ENCODE measurements around the gene ASB15. TPM values are rescaled to one million over a fixed set of nuclear protein-coding genes. Genes with fewer than 3 reads are reported as not detected.

Gene ASB15
- total and polyA plus RNA-seq, 2 of the 4 experiments (the other 2 are of a cell fraction), result not detected

DNA sequence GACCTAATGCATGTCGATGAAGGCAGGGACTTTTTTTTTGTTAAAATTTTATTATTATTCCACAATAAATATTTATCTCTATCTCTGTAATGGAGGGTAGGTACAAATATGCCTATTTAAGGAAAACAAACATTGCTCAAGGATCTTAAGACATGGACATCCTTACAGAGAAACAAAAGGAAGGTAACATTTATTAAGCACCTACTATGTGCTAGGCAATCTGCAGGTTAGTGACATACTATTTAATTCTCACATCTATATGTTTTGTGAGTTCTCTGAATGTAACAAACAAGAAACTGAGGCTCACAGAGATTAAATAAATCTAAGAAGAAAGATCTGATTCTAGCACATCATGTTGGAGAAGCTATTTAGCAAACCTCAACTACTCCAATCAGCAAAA is 86.1 kb downstream of the ASB15 start:
- BruUV-seq (replicated peaks), result no TSS peak
- Histone ChIP-seq H3K27me3 (ENCODE audit: control insufficient read depth, insufficient read depth, low read length) (no peaks in the 10 kb centered on the region), H3K4me1 (ENCODE audit: control insufficient read depth, insufficient read depth, low read length) (no peaks in the 10 kb centered on the region), H3K9me3 (ENCODE audit: control insufficient read depth, insufficient read depth, low read length) (no peaks in the 10 kb centered on the region), H3K4me2 (ENCODE audit: low read depth, low read length) (no peak overlapping the region), H3K18ac (ENCODE audit: low read depth, low read length) (no peak overlapping the region), H3K9ac (ENCODE audit: low read depth, low read length) (no peak overlapping the region), H2BK120ac (ENCODE audit: low read depth, low read length) (no peak overlapping the region), H2AFZ (replicated peaks; ENCODE audit: low read length, poor library complexity) (no peak overlapping the region), H2BK5ac (ENCODE audit: low read depth, low read length, poor library complexity, severe bottlenecking) (no peak overlapping the region), H3K36me3 (ENCODE audit: control insufficient read depth, insufficient read depth, low read length) (peaks cover 8% of the 10 kb centered on the region), H2BK20ac (ENCODE audit: low read depth, low read length) (no peak overlapping the region), H3K56ac (ENCODE audit: extremely low read depth, insufficient read depth, low read length) (no peak overlapping the region), H3K9me1 (ENCODE audit: insufficient read depth, low read length) (no peaks in the 10 kb centered on the region), H3K23ac (ENCODE audit: low read depth, low read length) (no peak overlapping the region), H3K4ac (ENCODE audit: low read depth, low read length) (no peak overlapping the region), H3K14ac (replicated peaks; ENCODE audit: low read depth, low read length) (no peak overlapping the region), H2AK9ac (replicated peaks; ENCODE audit: low read depth, low read length, poor library complexity) (no peak overlapping the region), H3K4me3 (ENCODE audit: insufficient read depth, low read depth, low read length) (no peak overlapping the region), H4K91ac (ENCODE audit: insufficient read depth, low read depth, low read length) (no peak overlapping the region), H3K27ac (ENCODE audit: insufficient read depth, low read length) (no peak overlapping the region), H4K8ac (ENCODE audit: low read depth in 2 of 2, low read length in 2 of 2) (no peak overlapping the region), H3K79me1 (ENCODE audit: low read depth in 1 of 2, low read length in 2 of 2) (peaks cover 2 to 8% of the 10 kb centered on the region in 2 experiments; a peak in 2 of 4 replicates), H4K5ac (ENCODE audit: low read depth, low read length) (no peak overlapping the region), H2BK15ac (ENCODE audit: low read depth, low read length) (no peak overlapping the region), H4K20me1 (ENCODE audit: insufficient read depth, low read length) (peaks cover 3% of the 10 kb centered on the region; the same call in 1 of the 2 replicates), H2AK5ac (ENCODE audit: low read depth, low read length) (no peak overlapping the region)
- ChIA-PET POLR2A (ENCODE audit: unreplicated experiment) (no interaction called here), CTCF (interaction anchor here (0.7 kb wide), 1 partner anchor 19 kb away, joined by 3 read pairs; no protein-coding TSS in a partner anchor)
- DNase-seq (no peak), ATAC-seq (ENCODE audit: low read depth) (no peak)
- in situ Hi-C loops (cut with MboI; ENCODE audit: low sequenced_read_pairs) (no loop called here), dilution Hi-C loops (cut with HindIII; ENCODE audit: low sequenced_read_pairs, unreplicated experiment) (no loop called here), intact Hi-C loops (cut with micrococcal nuclease) (no loop called here)
- no CpG with 5 or more reads among the region's 1 CpG for WGBS, 2 experiments (ENCODE audit: extremely low coverage in 2 of 2, insufficient read length in 1 of 2)
- TF ChIP-seq, protein P1, sequence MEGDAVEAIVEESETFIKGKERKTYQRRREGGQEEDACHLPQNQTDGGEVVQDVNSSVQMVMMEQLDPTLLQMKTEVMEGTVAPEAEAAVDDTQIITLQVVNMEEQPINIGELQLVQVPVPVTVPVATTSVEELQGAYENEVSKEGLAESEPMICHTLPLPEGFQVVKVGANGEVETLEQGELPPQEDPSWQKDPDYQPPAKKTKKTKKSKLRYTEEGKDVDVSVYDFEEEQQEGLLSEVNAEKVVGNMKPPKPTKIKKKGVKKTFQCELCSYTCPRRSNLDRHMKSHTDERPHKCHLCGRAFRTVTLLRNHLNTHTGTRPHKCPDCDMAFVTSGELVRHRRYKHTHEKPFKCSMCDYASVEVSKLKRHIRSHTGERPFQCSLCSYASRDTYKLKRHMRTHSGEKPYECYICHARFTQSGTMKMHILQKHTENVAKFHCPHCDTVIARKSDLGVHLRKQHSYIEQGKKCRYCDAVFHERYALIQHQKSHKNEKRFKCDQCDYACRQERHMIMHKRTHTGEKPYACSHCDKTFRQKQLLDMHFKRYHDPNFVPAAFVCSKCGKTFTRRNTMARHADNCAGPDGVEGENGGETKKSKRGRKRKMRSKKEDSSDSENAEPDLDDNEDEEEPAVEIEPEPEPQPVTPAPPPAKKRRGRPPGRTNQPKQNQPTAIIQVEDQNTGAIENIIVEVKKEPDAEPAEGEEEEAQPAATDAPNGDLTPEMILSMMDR (conservative IDR thresholded peaks at IDR 0.05; ENCODE audit: low read depth, low read length), result no peak
- TF ChIP-seq BHLHE40 (IDR thresholded peaks at IDR 0.05; ENCODE audit: low read depth, low read length), result no peak
- TF ChIP-seq RAD21 (IDR thresholded peaks at IDR 0.05; ENCODE audit: low read length), result no peak
- no peak for TF ChIP-seq SMC3 (IDR thresholded peaks at IDR 0.05; ENCODE audit: low read depth, low read length)
- TF ChIP-seq CHD1 (IDR thresholded peaks at IDR 0.05; ENCODE audit: low read depth, low read length), result no peak

Other genes starting within 250 kb of the ASB15 start
- 0.18 and 0.28 TPM in 2 replicates for gene IQUB, start 67.2 kb upstream of the ASB15 start, total RNA-seq (2012; rRNA removed)
- gene IQUB, start 67.2 kb upstream of the ASB15 start, polyA plus RNA-seq (2012; rRNA removed), result 0.05 and 0.06 TPM in 2 replicates
- 2.9 and 14.4 TPM in 2 replicates for gene NDUFA5, start 44.0 kb upstream of the ASB15 start, total RNA-seq (2012; rRNA removed)
- 9.0 and 12.1 TPM in 2 replicates for gene NDUFA5, start 44.0 kb upstream of the ASB15 start, polyA plus RNA-seq (2012; rRNA removed)
- gene LMOD2, start 54.0 kb downstream of the ASB15 start, total RNA-seq (2012; rRNA removed), result not detected in 2 replicates
- not detected in 2 replicates for gene LMOD2, start 54.0 kb downstream of the ASB15 start, polyA plus RNA-seq (2012; rRNA removed)
- gene WASL, start 147.2 kb downstream of the ASB15 start, total RNA-seq (2012; rRNA removed), result 2.3 and 5.3 TPM in 2 replicates
- gene WASL, start 147.2 kb downstream of the ASB15 start, polyA plus RNA-seq (2012; rRNA removed), result 7.4 and 7.9 TPM in 2 replicates
- not detected in 2 replicates for gene HYAL4, start 243.3 kb downstream of the ASB15 start, total RNA-seq (2012; rRNA removed)
- gene HYAL4, start 243.3 kb downstream of the ASB15 start, polyA plus RNA-seq (2012; rRNA removed), result not detected in 2 replicates

Measured in IMR-90 (cell line).